ENCODE data around the gene NOL3.

The NOL3 gene

DNA sequence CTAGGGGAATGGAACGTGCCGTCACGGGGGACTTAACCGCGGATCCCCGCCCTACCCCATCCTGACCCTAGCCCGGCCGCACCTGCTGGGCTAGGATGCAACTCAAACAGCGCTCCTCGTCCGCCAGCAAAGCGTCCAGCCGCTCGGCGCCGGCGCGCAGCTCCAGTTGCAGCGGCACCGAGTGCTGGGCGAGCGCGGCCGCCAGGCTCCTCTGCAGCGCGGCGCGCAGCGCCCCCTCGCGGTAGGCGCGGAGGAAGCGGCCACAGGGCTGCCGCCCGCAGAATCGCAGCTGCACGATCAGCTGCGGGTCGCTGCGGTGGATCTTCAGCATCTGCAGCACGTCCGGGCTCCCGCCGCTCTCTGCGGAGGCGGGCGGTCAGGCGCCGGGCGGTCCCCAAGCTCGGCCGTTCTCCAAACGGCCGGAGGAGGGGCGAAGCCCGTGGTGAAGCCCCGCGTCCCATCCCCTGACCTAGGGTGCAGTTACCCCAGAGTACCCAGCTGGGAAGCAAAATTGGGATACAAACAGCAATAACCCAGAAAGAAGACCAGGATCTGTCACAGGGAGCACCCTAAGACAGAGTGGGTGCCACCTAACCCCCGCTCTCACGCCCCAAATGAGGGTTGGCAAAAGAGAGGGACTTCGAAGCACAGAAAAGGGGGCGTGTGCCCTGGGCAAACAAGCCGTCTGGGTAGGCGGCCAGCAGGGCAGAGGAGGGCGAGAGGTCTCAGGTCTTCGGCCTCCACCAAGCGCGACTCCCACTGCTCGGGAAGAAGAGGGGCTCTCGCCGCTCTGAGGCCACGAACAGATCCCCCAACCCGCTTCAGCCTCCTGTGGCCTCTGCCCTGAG, 14.8 kb upstream of the NOL3 start:
- peak; percentile 23 to 83 for DNase-seq

DNA sequence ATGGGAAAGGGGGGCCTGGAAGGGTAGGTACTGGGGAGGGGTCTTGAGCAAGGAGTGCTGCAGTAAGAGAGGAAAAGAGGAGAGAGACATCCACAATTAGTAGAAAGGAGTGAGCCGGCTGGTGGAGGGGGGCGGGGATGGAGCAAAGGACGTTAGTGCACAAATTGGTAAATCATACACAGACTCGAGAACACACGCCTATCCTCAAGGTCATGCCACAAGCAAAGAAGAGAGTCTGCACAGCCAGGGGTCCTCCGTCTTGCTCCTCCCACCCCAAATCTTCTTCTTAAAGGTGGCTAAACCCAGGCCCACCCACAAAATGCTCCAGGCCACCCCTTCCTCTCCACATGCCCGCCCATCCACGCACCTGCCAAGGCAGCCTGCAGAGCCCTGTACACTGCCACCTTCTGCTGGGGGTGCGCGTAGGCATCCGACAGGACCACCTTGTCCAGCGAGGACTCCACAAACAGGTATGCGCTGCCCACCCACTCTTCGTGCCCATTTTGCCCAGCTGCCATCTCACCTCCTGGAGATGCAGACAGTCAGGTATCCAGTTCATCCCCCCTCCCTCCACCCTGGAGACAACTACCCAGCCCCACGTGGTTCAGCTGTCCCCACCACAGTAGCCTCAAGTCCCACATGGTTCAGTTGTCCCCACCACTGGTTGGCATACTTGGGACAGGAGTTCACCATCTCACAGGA, 14.0 kb upstream of the NOL3 start:
- DNase-seq, result no peak

GRCh38 chr16:67157106-67157748, 13.1 kb upstream of the NOL3 start:
- DNase-seq, result no peak

DNA sequence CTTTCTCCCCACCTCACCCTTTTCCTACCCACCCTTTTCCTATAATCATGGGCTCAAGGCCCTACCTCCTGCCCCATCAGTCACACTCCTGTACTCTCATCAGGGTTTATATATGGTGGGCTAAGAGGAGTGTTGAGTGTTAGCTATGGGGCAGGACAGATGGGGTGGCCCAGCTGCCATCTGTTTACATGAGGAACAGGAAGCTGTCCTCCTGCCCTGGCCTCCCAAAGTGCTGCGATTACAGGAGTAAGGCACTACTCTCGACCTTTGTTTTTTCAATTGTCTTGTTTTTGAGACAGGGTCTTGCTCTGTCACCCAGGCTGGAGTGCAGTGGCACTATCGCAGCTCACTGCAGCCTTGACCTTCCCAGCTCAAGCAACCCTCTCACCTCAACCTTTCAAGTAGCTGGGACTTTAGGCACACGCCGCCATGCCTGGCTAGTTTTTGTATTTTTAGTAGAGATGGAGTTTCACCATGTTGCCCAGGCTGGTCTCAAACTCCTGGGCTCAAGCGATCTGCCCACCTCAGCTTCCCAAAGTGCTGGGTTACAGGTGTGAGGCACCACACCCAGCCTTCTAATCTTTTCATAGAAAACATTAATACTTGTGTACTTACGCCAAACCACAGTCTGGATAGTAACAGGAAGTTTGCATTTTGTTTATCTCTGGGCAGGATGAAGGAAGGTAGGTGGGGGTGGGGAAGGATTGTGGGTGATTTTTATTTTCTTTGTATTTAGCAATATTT, 12.3 kb upstream of the NOL3 start:
- DNase-seq, result no peak

DNA sequence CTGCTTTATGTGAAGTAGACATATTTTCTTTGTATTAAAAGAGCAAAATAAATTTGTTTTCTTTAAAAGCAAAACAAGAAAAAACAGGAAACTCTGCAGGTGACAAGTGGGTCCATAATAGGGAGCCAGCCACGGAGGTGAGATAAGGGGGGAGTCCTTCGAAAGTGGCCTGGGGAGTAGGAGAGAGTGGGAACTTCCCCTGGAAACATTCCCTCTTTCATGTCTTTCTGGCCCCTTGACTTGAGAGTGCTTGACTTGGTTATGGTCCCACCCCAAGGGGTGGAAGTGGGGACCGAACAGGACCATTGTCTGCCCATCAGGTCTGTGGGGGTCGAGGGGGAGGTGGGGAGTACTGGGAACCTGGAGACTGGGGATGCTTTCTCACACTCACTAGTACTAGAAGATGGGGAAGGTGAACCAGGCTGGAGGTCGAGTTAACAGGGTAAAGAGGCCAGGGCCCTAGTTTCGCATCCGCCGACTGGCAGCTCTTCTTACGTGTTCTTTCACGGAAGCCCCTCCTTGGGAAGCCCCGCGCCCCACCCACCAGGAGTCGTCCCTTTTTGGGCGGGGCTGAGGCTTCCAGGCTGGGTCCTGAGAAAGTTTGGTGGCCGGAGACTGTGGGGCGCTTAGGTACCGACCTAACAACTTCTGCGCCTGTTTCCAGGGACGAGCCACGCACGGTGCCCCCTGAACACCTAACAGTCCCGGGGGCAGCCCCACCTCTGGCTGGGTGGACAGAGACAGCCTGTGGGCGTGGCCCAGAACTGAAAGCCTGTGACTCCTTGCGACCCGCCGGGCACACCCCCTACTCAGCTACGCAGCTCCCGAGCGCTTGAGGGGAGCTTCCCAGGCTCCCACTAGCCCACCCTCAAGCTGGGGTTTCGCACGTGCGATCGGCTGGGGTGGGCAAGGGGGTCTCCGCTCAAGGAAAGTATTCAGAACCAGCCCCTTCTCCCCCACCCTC, 11.4 kb upstream of the NOL3 start:
- DNase-seq, result peak in 1 of 2 experiments; percentile 34

DNA sequence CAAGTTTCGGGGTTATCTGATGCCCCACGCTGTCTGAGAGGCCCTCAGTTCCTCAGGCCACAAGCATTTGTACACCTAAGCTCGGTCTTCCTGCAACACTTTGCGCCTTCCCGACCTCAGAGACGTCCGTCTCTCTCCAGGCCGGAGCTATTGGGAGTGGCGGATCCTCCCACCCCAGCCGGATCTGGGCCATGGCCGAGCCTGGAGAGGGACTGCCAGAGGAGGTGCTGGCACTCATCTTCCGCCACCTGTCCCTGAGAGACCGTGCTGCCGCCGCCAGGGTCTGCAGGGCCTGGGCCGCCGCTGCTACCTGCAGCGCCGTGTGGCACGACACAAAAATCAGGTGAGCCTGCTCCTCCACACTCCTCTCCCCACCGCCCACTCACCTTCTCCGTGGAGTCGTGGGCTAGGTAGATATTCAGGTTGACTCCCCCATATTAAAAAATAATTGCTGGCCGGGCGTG, 8.7 kb upstream of the NOL3 start:
- no peak for DNase-seq

DNA sequence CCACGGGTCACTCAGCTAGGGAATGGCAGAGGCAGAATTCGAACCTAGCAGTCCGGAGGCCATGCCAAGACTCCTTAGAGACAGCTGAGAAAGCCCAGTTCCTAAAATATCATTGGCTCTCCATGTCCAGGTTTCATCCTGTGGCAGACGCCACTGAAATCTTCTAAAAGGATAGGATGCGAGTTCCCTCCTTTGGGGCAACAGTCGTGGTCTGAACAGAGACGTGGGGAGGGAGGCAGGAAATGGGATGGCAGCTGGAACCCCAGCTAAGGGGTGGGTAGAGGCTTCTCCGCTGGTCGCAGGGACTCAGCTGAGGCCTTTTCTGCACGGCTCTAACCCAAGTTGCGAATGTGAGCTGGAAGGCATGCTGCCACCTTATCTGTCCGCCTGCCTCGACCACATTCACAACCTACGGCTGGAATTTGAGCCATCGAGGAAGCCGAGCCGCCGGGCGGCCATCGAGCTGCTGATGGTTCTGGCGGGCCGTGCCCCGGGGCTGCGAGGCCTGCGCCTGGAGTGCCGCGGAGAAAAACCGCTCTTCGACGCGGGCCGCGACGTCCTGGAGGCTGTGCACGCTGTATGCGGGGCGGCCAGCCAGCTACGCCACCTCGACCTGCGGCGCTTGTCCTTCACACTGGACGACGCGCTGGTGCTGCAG, 7.7 kb upstream of the NOL3 start:
- DNase-seq, result peak in 1 of 2 experiments; percentile 7

DNA sequence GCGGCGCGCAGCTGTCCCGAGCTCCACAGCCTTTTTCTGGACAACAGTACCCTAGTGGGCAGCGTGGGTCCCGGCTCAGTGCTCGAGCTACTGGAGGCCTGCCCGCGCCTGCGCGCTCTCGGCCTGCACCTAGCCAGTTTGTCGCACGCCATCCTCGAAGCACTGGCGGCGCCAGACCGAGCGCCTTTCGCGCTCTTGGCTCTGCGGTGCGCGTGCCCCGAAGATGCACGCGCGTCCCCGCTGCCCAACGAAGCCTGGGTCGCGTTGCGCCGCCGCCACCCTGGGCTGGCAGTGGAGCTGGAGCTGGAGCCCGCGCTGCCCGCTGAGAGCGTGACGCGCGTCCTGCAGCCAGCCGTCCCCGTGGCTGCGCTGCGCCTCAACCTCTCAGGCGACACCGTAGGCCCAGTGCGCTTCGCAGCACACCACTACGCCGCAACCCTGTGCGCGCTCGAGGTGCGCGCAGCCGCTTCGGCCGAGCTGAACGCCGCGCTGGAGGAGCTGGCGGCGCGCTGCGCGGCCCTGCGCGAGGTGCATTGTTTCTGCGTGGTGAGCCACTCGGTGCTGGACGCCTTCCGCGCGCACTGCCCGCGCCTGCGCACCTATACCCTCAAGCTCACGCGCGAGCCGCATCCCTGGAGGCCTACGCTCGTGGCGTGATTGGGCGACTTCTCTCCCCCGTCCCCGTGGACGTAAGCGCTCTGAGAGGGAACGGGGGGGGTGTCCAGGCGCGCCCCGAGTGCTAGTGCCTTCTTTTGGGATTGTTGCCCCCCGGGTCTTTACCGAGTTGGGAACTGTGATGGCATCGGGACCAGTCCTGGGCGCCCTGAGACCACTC, 7.0 kb upstream of the NOL3 start:
- DNase-seq, result peak; percentile 65 to 90

- peak; percentile 26 to 73 for DNase-seq
Measured at GRCh38 chr16:67163999-67164558, 6.3 kb upstream of the NOL3 start.

DNA sequence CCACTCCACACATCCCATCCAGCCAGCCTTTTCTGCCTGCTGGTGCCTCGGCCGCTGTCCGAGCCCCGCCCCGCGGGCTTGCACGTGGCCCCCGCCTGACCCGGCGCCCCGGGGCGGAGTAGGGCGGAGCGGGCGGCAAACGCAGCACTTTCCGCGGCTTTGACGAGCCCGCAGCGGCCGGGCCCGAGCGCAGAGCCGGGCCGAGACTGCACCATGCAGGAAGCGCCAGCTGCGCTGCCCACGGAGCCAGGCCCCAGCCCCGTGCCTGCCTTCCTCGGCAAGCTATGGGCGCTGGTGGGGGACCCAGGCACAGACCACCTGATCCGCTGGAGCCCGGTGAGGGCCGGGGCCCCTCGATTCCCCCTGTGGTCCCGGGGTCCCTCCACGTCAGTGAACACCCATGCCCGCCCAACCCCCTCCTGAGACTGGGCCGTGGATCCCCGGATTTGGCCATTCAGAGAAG, 5.7 kb upstream of the NOL3 start, which contains the start of gene HSF4:
TSS of gene HSF4 (plus strand) at position 147 of the 463 bp plus-strand sequence. CDS start at position 214, 67 bp downstream.
- peak in 1 of 2 experiments; percentile 59 for DNase-seq

- DNase-seq, result no peak
Measured at GRCh38 chr16:67165121-67166078, 4.9 kb upstream of the NOL3 start.

DNA sequence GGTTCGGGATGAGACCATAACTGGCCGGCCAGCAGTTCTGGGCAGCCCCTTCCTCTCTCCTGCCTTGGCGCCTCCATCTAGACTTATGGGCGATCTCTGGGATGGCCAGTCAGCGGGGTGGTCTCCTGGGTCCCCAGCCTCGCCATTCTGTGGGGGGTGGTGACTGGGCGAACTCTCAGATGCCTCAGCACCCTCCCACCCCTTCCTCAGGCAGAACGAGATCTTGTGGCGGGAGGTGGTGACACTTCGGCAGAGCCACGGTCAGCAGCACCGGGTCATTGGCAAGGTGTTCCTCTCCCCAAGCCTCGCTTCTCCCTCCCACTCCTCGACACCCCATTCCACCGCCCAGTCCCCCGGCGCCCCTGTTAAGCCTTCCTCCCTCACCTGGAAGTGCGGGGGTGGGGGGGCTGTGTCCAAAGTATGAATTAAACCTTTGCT, 4.2 kb upstream of the NOL3 start:
- DNase-seq, result no peak

DNA sequence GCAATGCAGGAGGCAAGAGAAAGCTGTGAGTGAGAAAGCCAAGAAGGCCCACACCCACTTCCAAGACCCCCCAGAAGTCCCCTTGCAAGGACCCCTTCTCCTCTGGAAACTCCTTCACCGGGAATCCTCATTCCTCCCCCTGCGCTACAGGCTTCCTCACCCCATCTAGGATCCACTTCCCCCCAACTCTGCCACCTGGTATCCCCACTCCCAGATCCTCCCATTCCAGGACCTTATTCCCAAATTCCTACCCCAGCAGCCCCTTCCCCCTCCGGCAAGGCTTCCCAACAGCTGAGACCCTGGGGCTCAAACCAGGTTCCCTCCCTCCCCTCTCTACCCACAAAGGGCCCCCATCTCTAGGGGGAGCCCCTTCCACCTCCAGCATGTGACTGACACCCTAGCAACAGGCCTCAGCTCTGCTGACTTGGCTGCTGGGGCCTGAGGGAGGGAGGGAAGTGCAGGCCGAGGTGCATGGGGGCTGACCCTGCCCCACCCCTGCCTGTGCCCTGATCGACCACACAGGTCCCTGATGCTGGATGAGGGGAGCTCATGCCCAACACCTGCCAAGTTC, 3.7 kb upstream of the NOL3 start:
- DNase-seq, result no peak

GRCh38 chr16:67167588-67167987, 2.8 kb upstream of the NOL3 start:
- DNase-seq, result no peak

GRCh38 chr16:67169011-67169451, 1.3 kb upstream of the NOL3 start:
- DNase-seq, result no peak

- DNase-seq, result peak; percentile 8 to 50
Measured at GRCh38 chr16:67169642-67170167, 633 bp upstream of the NOL3 start.

DNA sequence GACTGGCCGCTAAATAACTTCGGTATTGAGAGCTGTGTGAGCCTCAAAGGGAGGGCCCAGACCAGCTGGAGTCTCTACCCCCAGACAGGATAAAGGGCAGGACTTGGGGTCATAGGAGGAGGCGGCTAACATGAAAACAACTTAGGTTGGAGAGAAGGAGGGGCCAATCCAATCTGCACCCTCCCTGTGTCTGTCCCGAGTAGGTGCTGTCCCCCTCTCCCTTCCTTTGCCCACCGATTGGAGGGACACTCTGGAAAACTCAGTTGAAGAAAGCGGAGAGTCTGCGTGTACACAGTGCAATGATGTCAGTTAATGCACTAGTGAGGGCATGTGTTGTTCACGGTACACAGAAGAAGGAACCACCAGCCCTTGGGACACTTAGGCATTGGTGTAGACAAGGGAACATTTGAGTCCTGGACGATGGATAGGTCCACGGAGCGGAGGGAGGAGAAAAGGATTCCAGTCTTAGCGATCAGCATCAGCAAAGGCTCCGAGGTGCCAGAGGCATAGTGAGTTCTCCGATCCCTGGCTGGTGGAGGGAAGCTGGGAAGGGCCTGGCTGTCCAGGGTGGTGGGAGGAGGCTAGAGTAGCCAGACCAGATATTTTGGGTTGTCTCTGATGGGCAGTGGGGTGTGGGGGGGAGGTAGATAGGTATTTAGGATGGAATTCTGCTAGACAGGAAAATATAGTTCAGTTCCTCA, 761 bp downstream of the NOL3 start:
- no peak for DNase-seq
